ENCODE data around the gene IL33.

DNA sequence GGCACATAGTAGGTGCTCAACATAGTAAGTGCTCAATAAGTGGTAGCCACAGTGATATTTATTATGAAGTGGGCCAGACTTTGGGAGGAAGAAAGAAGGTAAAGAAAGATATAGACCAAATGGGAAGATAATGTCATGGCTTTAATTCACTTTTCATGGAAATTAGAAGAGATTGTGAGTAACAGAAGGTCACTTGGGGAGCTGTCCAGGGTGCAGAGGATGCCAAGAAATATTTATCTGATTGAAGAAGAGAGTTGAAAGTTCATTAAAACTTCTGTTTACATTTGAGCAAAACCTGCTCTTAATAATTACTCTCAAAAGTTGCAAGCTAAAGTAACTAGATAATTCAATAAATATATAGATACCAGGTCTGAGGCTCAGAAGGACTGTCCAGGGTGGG is 28.3 kb upstream of the IL33 start:
- TF ChIP-seq CTCF (IDR thresholded peaks at IDR 0.05) (no peak), POLR2A (IDR thresholded peaks at IDR 0.05) (no peak)

Measured in body of pancreas (tissue), 4 donors.